Measurements from ENCODE around the gene CDK4. TPM values are rescaled to one million over a fixed set of nuclear protein-coding genes. Genes with fewer than 3 reads are reported as not detected.

Gene CDK4
- total and polyA plus RNA-seq, 2 of the 13 experiments (the other 11 are each of a cell fraction or from before 2014, with no cell fraction given), result 191 to 209 TPM

DNA sequence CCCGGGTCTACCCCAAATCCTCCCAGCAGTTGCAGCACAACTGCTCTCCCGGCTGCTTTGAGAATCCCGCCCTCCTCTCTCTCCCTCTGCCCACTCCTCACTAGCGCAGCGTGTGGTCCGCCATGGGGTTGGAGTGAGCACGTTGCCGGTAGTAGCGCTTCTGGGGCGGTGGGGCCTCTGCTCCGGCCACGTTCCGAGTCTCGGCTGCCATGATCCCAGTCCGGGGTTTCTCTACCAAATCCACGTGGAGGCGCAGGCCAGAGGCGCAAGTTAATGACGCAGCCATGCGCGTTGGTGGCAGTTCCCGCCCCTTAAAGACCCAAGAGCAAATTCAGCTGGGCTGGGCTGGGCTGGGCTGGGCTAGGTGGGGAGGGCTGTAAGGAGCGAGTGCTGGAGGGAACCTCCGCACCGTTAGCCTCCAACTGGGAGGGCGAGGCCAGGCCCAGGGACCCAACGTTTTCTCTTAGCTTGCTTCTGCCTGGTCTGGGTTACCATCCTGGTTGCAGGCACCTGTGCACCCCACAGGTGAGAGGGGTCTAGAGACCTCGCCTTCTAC, 19.8 kb upstream of the CDK4 start, which contains the start of gene METTL1 (continued):
- TF ChIP-seq ONECUT2 (CRISPR knock-in tag; IDR thresholded peaks at IDR 0.05) (no peak), U2AF1 (optimal IDR thresholded peaks at IDR 0.05; ENCODE audit: low read depth, low read length) (peak; percentile 90), GTF3A (CRISPR knock-in tag; conservative IDR thresholded peaks at IDR 0.05) (no peak), ZEB1 (IDR thresholded peaks at IDR 0.05; ENCODE audit: insufficient replicate concordance, low read depth) (peak; percentile 13), ZNF24 (IDR thresholded peaks at IDR 0.05) (no peak), PHB2 (IDR thresholded peaks at IDR 0.05; ENCODE audit: partially characterized antibody) (no peak), ZNF614 (CRISPR knock-in tag; IDR thresholded peaks at IDR 0.05; ENCODE audit: borderline replicate concordance) (peak; percentile 62; the same call in 1 of the 2 replicates), ELF1 (CRISPR knock-in tag; IDR thresholded peaks at IDR 0.05) (peak; percentile 43; the same call in 1 of the 2 replicates), RBM39 (IDR thresholded peaks at IDR 0.05; ENCODE audit: low read depth, low read length, poor library complexity, severe bottlenecking) (peak; percentile 62), ZNF530 (CRISPR knock-in tag; IDR thresholded peaks at IDR 0.05; ENCODE audit: low read depth) (no peak), ATF4 (CRISPR knock-in tag; IDR thresholded peaks at IDR 0.05) (peak in 1 of 2 experiments; percentile 72; a peak in 2 of 4 replicates), ZNF629 (CRISPR knock-in tag; conservative IDR thresholded peaks at IDR 0.05) (no peak), E2F5 (CRISPR knock-in tag; conservative IDR thresholded peaks at IDR 0.05) (0 out of 2 replicates have a peak, but pooled peaks have one; percentile 40), ZMYM2 (CRISPR knock-in tag; IDR thresholded peaks at IDR 0.05) (peak; percentile 75; the same call in 1 of the 2 replicates), ZNF841 (CRISPR knock-in tag; IDR thresholded peaks at IDR 0.05; ENCODE audit: borderline replicate concordance) (no peak), RFX1 (IDR thresholded peaks at IDR 0.05) (no peak), ATF7-NPFF (CRISPR knock-in tag; IDR thresholded peaks at IDR 0.05; ENCODE audit: low read depth) (peak; percentile 79), ATAD3A (CRISPR knock-in tag; IDR thresholded peaks at IDR 0.05) (0 out of 2 replicates have a peak, but pooled peaks have one; percentile 14), PRPF4 (IDR thresholded peaks at IDR 0.05; ENCODE audit: low read depth, low read length, poor library complexity, severe bottlenecking) (no peak), ZNF747 (CRISPR knock-in tag; IDR thresholded peaks at IDR 0.05; ENCODE audit: borderline replicate concordance) (peak; percentile 71; the same call in 1 of the 2 replicates), HDAC2 (CRISPR knock-in tag; IDR thresholded peaks at IDR 0.05) (peak; percentile 76; the same call in 1 of the 2 replicates)
- TF ChIP-seq, protein P1, sequence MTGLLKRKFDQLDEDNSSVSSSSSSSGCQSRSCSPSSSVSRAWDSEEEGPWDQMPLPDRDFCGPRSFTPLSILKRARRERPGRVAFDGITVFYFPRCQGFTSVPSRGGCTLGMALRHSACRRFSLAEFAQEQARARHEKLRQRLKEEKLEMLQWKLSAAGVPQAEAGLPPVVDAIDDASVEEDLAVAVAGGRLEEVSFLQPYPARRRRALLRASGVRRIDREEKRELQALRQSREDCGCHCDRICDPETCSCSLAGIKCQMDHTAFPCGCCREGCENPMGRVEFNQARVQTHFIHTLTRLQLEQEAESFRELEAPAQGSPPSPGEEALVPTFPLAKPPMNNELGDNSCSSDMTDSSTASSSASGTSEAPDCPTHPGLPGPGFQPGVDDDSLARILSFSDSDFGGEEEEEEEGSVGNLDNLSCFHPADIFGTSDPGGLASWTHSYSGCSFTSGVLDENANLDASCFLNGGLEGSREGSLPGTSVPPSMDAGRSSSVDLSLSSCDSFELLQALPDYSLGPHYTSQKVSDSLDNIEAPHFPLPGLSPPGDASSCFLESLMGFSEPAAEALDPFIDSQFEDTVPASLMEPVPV (CRISPR knock-in tag; IDR thresholded peaks at IDR 0.05), result peak; percentile 66; the same call in 1 of the 2 replicates
- TF ChIP-seq, protein P2, sequence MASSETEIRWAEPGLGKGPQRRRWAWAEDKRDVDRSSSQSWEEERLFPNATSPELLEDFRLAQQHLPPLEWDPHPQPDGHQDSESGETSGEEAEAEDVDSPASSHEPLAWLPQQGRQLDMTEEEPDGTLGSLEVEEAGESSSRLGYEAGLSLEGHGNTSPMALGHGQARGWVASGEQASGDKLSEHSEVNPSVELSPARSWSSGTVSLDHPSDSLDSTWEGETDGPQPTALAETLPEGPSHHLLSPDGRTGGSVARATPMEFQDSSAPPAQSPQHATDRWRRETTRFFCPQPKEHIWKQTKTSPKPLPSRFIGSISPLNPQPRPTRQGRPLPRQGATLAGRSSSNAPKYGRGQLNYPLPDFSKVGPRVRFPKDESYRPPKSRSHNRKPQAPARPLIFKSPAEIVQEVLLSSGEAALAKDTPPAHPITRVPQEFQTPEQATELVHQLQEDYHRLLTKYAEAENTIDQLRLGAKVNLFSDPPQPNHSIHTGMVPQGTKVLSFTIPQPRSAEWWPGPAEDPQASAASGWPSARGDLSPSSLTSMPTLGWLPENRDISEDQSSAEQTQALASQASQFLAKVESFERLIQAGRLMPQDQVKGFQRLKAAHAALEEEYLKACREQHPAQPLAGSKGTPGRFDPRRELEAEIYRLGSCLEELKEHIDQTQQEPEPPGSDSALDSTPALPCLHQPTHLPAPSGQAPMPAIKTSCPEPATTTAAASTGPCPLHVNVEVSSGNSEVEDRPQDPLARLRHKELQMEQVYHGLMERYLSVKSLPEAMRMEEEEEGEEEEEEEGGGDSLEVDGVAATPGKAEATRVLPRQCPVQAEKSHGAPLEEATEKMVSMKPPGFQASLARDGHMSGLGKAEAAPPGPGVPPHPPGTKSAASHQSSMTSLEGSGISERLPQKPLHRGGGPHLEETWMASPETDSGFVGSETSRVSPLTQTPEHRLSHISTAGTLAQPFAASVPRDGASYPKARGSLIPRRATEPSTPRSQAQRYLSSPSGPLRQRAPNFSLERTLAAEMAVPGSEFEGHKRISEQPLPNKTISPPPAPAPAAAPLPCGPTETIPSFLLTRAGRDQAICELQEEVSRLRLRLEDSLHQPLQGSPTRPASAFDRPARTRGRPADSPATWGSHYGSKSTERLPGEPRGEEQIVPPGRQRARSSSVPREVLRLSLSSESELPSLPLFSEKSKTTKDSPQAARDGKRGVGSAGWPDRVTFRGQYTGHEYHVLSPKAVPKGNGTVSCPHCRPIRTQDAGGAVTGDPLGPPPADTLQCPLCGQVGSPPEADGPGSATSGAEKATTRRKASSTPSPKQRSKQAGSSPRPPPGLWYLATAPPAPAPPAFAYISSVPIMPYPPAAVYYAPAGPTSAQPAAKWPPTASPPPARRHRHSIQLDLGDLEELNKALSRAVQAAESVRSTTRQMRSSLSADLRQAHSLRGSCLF (CRISPR knock-in tag; IDR thresholded peaks at IDR 0.05; ENCODE audit: borderline replicate concordance), result no peak
